GM21447 (cell line): Measurements from ENCODE around the gene SMIM20.
A peak's percentile ranks its signal among the peaks of the same experiment; 100 is the strongest.
"Not testable (repeated sequence)": the region's sequence is repeated elsewhere in the genome, so short reads cannot be mapped to it uniquely, and the experiment has no call there.

Experiments used
- ATAC-seq: cut with Tn5 transposase; IDR thresholded peaks from one replicate; pipeline ENCODE4 v1.9.1; 2021; ENCODE audit not compliant: unreplicated experiment

The SMIM20 gene

DNA sequence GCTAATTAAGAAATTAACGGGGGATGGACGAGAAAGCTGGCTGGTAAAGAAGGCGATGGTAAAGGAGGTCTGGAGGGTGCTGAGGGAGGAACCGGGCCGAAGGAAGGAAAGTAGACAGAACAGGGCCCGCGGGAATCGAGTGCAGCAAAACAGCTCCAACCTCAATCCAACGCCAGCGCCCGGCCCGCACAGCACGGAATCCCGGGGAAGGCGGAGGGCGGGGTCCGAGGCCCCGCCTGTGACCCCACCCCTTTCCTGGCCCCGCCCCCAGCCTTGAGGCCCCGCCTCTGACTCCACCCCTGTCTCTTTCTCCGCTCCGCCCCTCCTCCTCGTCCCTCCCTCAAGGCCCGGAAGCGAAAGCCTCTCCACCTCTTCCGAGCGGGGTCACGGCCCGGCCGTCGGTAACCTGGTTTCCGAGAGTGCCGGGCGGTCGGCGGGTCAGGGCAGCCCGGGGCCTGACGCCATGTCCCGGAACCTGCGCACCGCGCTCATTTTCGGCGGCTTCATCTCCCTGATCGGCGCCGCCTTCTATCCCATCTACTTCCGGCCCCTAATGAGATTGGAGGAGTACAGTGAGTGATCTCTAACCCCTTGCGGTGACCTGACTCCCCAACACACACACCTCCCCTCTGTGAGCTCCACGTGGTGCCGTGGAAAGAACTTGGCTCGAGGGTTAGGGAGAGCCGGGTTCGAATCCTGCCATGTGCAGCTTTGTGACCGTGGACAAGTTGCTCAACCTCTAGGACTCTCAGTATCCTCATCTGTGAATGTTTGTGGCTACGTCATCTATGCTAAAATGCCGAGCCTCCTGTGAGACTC, at the start of gene SMIM20:
Gene SMIM20, plus strand, starts transcription at position 370 of the 819 bp plus-strand sequence. Its CDS starts 94 bp downstream, at position 464.
- ATAC-seq: peak; percentile 93

DNA sequence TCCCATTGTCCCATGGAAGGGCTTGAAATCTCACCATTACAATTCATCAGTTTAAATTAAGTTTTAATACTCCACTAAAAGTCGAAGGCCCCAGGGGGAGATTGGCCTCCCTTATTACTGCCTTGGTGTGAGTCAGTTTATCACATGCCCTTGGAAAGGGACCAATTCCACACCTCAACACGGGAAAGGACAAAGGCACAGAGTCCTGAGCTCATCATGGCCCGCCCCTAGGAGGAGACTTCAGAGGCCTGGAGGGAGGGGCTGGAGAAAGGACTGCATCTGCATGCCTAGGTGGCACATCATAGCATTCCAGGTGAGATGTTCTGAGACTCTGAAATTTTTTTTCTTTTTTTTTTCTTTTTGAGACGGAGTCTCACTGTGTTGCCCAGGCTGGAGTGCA, 48.4 kb upstream of the SMIM20 start:
- ATAC-seq: no peak

DNA sequence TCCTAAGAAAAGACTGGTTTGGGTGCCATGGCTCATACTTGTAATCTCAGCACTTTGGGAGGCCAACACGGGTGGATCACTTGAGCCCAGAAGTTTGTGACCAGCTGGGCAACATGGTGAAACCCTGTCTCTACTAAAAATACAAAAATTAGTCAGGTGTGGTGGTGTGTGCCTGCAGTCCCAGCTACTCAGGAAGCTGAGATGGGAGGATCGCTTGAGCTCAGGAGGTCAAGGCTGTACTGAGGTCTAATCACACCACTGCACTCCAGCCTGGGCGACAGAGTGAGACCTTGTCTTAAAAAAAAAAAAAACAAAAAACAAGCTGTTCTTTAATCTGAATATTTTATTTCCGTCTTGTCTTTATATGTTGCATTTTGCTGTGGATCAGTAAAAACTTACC, 47.6 kb upstream of the SMIM20 start:
- not testable (repeated sequence) for ATAC-seq

DNA sequence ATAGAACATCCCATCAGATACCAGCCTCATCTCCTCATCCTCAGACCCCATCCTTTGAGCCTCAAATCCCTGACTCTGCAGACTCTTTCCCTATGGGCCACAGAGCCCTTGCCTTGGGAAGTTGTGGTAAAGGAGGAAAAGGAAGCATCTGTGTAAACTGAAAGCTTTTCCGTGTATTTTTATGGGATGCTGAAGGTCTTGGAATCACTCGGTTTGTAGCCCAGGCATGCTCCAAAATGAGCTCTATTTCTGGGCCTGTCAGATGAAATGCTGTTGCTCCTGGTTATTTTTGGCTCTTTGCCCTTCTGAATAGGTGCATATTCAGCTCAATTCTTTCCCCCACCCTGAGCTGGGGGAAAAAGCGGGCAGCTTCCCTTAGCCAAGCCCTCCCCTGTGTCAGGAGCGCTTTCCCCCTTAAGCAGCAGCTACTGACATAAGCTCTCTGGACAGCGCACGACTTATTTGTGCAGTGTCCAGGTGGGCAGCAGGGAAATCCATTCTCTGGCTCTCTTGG, 46.2 kb upstream of the SMIM20 start:
- no peak for ATAC-seq

DNA sequence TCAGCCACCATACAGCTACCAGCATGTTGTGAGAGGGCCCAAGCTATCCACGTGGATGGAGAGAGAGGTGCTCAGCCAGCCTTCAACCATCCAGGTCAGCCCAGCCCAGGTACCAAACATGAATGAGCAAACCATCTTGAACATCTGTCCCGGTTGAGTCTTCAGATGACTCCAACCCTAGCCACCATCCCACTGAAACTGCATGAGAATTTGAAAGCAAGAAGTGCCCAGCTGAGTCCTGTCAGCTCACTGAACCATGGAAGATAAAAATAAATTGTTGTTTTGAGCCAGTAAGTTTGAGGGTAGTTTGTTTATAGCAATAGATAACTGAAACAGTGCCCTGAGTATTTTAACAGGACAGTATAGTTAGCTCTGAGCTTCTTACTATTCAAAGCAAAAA, 43.9 kb upstream of the SMIM20 start:
- peak; percentile 35 for ATAC-seq

DNA sequence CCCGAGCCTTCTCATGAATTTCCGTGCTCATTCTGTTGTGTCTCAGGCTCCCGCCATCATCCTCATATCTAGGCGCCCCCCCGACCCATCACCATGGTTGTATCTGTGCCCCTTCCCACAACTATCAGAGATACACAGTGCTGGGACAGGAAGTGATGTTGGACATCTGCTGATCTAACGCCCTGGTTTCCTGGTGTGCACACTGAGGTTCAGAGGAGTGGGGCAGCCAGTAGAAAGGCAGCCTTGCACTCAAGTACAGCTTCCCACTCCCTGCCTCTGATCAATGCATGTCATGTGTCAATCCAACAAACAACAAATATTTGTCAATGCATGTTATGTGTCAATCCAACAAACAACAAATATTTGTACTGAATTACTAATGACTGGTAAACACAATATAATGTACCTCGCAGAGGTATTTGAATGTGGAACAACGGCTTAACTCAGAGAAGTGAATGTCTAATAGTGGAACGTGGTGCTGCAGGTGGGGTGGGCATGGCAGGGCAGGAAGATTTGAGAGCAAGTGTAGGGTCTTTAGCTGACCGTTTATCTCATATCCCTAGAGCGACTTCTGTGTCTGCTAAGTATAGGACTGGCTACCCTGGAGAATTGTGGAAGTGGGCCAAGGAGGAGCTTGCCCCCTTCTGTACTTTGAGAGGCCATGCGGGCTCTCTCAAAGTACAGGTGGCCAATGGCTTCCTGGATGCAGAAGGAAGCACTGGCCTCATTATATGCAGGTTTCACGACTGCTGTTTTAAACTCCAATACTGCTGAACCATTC, 41.0 kb upstream of the SMIM20 start:
- ATAC-seq: no peak

DNA sequence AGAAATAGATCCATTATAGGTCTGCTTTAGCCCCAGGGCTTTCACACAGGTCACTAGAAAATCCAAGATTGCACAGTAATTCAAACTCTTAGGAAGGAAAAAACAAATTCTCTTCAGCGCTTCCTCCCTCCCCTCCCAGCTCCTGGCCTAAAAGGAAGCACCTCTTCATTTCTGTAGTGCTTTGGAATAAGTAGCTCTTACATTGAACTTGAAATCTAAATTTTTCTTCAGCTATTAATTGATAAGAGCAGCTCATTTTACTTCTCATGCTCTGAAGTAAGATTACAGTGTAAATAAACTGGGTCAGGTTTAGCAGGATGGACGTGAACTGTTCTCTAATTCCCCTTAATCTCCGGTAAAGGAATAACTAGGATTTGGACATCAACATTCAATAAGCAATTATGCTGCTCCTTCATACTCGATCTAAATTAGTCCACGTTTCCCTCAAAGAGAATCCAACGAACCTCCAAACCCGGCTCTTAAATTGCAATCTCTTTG, 40.3 kb upstream of the SMIM20 start:
- no peak for ATAC-seq

DNA sequence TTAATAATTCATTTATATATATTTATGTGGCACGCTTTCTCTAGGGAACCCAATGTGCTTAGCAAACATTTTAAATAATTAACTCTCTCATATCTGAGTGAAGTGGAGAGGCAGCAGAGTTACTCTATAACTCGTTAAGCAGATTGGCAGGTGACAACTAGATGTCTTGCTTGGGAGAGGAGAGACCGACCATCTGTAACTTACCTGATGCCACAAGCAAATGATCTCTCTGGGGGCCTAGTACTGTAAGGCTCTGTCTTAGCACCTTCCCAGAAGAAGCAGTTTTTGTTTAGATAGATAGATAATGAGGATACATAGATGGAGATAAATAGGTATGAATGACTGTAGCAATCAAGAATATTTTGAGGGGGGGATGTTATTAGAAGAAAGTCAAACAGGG, 39.4 kb upstream of the SMIM20 start:
- ATAC-seq: peak; percentile 59

DNA sequence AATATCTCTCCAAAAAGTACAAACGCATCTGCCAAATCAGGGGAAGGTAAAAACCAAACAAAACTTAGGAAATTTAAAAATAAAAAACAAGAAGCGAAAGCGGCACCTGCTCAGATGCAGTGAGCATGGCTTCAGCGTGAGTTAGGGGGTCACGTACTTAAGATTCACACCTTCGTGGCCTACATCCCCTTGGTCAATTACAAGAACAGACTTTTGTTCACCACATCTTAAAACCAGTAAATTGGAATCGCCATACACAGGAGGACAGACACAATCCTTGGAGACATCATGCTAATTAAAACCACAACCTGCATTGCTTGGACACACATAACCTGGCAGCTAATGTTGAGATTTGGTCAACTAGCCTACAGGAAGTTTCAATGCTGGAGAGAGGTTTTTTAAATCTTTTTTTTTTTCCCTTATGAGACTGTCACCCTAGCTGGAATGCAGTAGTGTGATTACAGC, 38.7 kb upstream of the SMIM20 start:
- ATAC-seq: peak; percentile 69

DNA sequence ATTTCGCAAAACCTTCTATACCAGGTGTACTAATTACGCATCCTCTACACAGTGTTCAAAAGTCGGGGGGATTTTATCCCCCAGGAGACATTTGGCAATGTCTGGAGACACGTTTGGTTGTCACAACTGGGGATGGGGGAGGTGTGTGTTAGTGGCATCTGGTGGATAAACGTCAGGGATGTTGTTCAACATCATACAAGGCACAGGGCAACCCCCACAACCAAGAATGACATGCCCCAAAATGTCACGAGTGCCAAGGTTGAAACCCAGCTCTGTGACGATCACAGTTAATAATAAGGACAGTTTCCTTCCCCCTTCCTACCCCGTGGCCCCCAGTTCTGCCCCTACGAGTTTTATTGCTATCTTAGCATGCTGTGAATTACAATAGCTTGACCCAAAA, 35.3 kb upstream of the SMIM20 start:
- ATAC-seq: no peak

DNA sequence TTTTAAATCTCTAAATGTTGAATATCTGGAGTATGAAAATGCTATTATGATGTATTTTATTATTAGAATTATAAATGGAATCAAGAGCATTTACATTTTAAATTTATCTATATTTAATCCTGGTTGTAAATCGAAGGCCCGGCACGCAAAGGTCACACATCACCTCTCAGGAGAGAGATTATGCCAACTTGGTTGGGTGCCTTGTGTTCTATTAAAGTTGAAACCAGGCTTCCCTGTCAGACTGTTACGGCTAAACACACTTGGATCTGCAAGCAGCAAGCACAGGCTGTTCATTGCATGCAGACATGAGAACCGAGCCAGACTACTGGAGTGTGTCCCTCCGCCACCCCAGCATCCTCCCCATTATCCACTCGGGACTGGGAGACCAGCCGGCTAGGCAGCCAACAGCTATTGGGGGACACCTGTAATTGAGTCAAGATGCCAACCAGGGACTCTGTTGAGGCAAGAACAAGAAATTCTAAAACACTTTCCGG, 34.9 kb upstream of the SMIM20 start:
- ATAC-seq: no peak

DNA sequence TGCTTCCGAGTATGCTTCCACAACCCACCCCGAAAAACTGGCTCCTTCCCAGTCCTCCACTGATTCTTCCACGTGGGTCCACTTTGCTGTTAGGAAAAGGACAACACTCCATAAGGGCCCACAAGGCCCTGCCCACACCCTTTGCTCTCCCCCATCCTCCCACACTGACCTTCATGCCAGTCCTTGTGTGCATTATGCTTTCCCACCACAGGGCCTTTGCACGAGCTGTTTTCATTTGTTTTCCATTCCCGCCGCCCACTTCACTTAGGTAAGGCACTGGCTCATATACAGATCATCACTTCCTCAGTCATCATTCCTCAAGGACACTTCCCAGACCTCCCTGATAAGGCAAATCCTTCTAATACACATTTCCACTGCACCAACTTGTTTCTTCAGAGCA, 34.4 kb upstream of the SMIM20 start:
- no peak for ATAC-seq

DNA sequence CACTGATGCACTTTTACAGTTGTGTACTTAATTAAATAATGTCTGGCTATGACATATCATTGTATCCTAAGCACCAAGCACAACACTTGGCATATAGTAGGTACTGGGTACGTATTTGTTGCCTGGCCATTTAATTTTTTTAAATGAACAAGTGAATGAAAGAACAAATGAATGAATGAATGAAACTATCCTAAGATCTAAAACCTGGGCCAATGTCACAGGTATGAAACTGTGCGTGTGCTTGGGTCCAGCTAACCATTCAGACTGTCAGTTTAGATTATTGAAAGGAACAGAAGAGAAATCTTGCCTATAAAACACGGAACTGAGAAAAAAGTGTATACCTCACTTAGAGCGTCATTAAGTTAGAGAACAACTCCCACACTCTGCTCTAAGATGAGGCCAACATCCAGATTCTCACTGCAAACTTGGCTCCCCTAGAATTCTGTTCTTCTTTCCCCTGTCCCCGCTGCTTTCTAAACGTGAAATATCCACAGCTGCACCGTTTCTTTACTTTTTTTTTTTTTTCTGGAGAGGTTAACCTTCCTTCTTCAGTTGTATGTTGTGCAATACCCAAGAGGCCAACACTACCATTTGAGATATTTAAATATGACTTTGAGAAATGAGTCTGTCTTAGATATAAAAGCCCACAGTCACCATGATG, 33.9 kb upstream of the SMIM20 start:
- no peak for ATAC-seq

DNA sequence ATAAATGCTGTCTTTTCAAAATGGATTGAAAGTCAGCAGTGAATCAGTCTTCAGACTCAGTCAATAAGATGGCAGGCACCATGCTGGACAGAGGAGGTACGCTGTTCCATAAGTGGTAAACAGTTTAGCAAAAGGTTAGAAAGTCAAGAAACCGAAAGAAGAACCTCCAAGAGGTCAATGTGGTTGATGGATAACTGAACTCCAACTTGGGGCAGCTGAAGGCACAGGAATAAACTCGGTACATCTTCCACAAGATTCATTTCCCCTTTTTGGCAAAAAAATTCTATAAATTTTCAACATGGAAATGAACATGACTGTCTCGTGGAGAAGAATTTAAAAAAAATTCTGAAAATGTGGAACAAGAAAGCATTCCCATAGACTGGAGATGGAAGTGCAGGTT, 32.8 kb upstream of the SMIM20 start:
- ATAC-seq: no peak

DNA sequence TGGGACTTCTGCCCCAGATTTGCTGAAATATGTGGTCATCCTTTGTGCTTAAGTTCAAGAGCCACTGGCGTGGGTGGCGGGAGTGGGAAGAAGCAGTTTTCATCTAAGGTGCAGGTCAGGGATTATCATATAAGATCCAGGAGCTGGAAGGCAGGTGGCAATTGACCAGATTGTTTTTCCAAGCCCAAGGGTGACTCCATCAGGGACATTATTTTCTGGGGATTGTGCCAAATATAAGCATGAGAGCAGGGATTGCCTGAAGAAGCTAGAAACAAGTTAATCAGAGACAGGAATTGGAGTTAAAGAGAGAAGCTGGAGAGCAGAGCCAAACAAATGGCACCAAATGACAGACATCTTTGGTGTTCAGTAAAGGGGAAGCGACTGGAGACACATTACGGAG, 31.8 kb upstream of the SMIM20 start:
- ATAC-seq: no peak

DNA sequence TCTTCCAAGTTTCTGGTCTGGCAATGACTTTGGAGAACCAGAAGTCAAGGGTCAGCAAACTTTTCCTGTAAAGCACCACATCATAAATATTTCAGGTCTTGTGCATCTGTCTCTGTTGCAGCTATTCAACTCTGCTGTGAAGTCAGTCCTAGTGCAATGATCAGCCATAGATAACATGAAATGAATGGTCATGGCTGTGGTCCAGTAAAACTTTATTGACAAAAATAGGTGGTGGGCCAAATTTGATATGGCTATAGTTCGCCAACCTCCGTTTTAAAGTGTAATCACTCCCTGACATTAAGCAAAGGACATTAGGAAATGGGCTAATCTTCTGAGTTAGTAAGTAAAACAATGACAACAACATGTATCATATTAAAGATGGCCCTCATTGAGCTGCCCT, 30.5 kb upstream of the SMIM20 start:
- ATAC-seq: no peak

DNA sequence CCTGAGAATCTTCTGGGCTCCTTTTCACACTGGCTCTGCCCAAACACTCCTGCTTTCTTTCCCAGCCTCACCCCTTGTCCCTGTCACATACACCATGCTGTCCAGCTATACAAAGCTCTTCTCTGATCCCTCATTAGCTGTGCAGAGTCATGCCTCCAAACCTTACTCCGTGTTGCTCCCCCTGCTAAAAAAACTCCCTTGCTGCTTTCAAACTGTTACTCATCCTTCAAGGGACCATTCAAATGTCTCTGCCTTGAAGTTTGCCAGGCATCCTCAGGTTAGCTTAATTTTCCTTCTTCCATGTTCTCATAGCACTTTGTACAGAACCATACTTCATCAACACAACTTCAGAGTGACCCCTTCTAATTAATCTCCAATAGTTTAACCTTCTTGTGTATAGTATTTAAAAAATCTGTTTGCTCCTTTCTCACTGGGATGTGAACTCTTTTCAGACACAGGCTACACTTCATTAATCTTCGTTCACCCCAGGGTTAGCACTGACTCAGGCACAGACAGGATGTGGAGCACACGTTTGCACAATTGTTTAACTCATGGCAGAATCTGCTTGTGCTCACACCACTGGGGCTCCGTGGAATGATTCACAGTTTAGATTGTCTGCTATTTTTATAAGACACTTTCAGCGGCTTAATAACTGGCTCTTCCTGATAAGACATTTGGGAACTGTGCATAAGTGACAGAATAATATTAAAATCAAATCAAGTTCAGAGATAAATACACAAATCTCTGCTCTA, 29.8 kb upstream of the SMIM20 start:
- ATAC-seq: peak; percentile 56

DNA sequence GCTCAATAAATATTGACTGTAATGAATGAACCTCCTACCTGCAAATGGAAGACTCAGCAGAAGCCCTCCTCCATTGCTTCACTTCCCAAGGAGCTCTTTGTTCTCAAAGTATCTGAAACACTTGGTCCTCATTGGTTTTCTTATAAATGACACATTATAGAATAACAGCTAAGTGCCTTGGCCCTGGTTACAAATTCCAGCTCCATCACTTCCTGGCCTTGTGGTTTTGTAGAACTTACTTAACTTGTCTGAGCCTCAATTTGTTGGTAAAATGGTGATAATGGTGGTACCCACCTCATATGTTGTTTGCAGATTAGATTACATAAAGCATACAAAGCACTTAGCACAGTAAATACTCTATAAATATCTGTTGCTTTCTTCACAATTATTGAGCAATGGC, 25.2 kb upstream of the SMIM20 start:
- no peak for ATAC-seq

DNA sequence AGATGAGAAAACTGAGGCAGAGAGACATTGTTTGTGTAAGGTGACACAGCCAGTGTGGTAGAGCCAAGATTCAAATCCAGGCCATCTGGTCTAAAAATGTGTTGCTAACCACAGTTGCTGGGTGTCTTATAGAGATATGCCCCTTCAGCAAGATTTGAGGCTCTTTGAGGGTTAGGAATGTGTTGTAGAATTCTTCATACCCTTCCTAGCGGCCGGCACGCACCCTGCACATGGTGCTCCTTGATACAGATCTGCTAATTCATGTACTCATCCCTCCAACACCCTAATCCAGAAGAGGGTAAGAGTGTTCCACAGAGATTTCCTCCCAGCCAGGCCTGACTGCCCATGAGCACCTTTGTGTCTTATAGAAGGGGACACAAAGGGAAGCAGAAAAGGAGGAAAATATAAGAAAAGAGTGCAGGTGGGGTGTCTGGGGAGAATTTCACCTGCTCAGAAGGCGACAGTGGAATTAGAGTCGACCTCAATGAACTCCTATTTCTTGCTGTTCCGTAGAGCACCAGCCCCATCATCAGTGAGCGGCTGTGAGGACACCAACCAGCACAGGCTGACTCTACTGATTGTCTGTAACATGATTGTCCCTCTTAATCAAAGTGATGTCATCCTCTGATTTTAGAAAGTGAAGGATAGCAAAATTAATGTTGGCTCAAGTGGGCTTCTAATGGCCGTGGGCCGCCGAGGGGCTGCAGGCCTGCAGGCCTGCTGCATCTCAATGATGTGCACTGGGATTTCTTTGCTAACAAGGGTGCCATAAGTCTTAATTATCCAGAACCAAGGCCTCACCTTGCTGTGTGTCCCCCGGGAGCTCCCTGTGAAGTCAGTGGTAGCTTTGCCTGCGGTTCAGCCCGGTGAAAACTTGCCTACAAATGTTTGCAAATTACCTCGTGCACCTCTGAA, 24.2 kb upstream of the SMIM20 start:
- no peak for ATAC-seq
